ENCODE data around the gene CDKN2AIPNL.
"Not testable (repeated sequence)": the region's sequence is repeated elsewhere in the genome, so short reads cannot be mapped to it uniquely, and the experiment has no call there.

Gene CDKN2AIPNL

DNA sequence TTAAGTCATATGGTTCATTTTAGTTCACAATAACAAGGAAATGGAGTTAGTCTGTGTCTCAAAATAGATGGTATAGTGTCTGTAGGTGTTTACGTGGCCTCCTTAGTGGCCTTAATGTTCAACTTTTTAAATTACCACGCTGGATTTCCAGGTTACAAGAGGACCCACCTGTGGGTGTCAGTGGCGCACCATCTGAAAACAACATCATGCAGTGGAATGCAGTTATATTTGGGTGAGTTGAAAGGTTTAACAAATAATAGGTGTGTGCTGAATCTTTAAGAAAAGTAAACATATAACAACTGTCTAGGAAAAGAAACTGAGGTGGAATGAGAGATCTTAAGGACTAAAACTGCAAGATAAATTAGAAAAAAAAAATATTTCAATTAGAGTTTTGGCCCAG is 37.4 kb downstream of the CDKN2AIPNL start:
- TF ChIP-seq CTCF (IDR thresholded peaks at IDR 0.05; ENCODE audit: low read depth, low read length, missing control alignments), result no peak
- in situ Hi-C loops (cut with HindIII; ENCODE audit: low sequenced_read_pairs), result no loop called here
- no peak for DNase-seq (ENCODE audit: low read depth)
- H3K4me3 ChIP-seq (ENCODE audit: low read depth, low read length), result no peak overlapping the region

DNA sequence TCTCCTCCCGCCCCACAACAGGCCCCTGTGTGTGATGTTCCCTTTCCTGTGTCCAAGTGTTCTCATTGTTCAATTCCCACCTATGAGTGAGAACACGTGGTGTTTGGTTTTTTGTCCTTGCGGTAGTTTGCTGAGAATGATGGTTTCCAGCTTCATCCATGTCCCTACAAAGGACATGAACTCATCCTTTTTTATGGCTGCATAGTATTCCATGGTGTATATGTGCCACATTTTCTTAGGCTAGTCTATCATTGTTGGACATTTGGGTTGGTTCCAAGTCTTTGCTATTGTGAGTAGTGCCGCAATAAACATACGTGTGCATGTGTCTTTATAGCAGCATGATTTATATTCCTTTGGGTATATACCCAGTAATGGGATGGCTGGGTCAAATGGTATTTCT is 38.0 kb downstream of the CDKN2AIPNL start:
- H3K4me3 ChIP-seq (ENCODE audit: low read depth, low read length); DNase-seq (ENCODE audit: low read depth); in situ Hi-C loops (cut with HindIII; ENCODE audit: low sequenced_read_pairs): not testable (repeated sequence)

- H3K4me3 ChIP-seq (ENCODE audit: low read depth, low read length), result peak overlapping the region; percentile 98
- in situ Hi-C loops (cut with HindIII; ENCODE audit: low sequenced_read_pairs), result no loop called here
Observed at GRCh38 chr5:134371834-134372340, 39.8 kb downstream of the CDKN2AIPNL start.

GRCh38 chr5:134370871-134371833 is 40.5 kb downstream of the CDKN2AIPNL start, which contains the start of gene UBE2B:
TSS of gene UBE2B (plus strand) at chr5:134371569. CDS start at chr5:134371596, 27 bp downstream.
- no peak for TF ChIP-seq CTCF (IDR thresholded peaks at IDR 0.05; ENCODE audit: low read depth, low read length, missing control alignments)
- in situ Hi-C loops (cut with HindIII; ENCODE audit: low sequenced_read_pairs), result no loop called here
- DNase-seq (ENCODE audit: low read depth), result peak; percentile 100
- H3K4me3 ChIP-seq (ENCODE audit: low read depth, low read length), result peak within 1 kb of the TSS; percentile 98

More at GRCh38 chr5:134371834-134372340, 39.8 kb downstream of the CDKN2AIPNL start:
- no peak for TF ChIP-seq CTCF (IDR thresholded peaks at IDR 0.05; ENCODE audit: low read depth, low read length, missing control alignments)
- DNase-seq (ENCODE audit: low read depth), result no peak

GRCh38 chr5:134370311-134370870 is 41.3 kb downstream of the CDKN2AIPNL start:
- TF ChIP-seq CTCF (IDR thresholded peaks at IDR 0.05; ENCODE audit: low read depth, low read length, missing control alignments), result no peak
- H3K4me3 ChIP-seq (ENCODE audit: low read depth, low read length), result peak overlapping the region; percentile 98
- in situ Hi-C loops (cut with HindIII; ENCODE audit: low sequenced_read_pairs), result no loop called here
- no peak for DNase-seq (ENCODE audit: low read depth)

DNA sequence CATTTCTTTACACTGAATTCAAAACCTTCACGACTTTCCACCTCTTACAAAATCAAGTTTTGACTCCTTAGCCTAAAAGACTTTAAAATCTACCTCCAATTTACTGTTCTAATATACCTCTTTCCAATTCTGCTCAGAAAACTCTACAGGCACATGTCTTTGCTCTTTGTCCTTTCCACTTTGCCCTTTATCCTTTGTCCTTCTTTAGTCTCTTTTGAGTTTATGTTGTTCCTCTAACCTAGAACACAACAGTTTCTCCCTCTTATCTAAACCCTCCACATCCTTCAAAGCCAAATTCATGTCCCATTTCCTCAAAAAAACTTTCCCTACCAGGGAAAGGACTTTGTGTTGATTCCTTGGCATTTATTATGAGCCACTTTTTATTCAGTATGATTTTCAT is 46.1 kb downstream of the CDKN2AIPNL start:
- no peak overlapping the region for H3K4me3 ChIP-seq (ENCODE audit: low read depth, low read length)
- no peak for DNase-seq (ENCODE audit: low read depth)
- in situ Hi-C loops (cut with HindIII; ENCODE audit: low sequenced_read_pairs), result no loop called here
- TF ChIP-seq CTCF (IDR thresholded peaks at IDR 0.05; ENCODE audit: low read depth, low read length, missing control alignments), result no peak
